ENCODE results near the gene ARL14.

- TF ChIP-seq, protein P1, sequence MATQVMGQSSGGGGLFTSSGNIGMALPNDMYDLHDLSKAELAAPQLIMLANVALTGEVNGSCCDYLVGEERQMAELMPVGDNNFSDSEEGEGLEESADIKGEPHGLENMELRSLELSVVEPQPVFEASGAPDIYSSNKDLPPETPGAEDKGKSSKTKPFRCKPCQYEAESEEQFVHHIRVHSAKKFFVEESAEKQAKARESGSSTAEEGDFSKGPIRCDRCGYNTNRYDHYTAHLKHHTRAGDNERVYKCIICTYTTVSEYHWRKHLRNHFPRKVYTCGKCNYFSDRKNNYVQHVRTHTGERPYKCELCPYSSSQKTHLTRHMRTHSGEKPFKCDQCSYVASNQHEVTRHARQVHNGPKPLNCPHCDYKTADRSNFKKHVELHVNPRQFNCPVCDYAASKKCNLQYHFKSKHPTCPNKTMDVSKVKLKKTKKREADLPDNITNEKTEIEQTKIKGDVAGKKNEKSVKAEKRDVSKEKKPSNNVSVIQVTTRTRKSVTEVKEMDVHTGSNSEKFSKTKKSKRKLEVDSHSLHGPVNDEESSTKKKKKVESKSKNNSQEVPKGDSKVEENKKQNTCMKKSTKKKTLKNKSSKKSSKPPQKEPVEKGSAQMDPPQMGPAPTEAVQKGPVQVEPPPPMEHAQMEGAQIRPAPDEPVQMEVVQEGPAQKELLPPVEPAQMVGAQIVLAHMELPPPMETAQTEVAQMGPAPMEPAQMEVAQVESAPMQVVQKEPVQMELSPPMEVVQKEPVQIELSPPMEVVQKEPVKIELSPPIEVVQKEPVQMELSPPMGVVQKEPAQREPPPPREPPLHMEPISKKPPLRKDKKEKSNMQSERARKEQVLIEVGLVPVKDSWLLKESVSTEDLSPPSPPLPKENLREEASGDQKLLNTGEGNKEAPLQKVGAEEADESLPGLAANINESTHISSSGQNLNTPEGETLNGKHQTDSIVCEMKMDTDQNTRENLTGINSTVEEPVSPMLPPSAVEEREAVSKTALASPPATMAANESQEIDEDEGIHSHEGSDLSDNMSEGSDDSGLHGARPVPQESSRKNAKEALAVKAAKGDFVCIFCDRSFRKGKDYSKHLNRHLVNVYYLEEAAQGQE (IDR thresholded peaks at IDR 0.05) = no peak
- no peak for TF ChIP-seq CTCF (IDR thresholded peaks at IDR 0.05; ENCODE audit: low read depth, low read length, missing input control)
- TF ChIP-seq HNF4G (IDR thresholded peaks at IDR 0.05) = no peak
- no peak for TF ChIP-seq SP1 (IDR thresholded peaks at IDR 0.05)
- TF ChIP-seq RAD21 (IDR thresholded peaks at IDR 0.05) = no peak
- TF ChIP-seq NR2F2 (IDR thresholded peaks at IDR 0.05) = no peak
- TF ChIP-seq HNF4A (conservative IDR thresholded peaks at IDR 0.05) = no peak
- TF ChIP-seq TAF1 (conservative IDR thresholded peaks at IDR 0.05) = no peak
- TF ChIP-seq, protein P2, sequence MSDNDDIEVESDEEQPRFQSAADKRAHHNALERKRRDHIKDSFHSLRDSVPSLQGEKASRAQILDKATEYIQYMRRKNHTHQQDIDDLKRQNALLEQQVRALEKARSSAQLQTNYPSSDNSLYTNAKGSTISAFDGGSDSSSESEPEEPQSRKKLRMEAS (IDR thresholded peaks at IDR 0.05) = no peak
- TF ChIP-seq ATF3 (IDR thresholded peaks at IDR 0.05) = no peak
- TF ChIP-seq JUND (IDR thresholded peaks at IDR 0.05) = no peak
These were observed 510 bp downstream of the ARL14 start for GRCh38 chr3:160677459-160677881.

Data from liver (tissue), 3 donors.